ENCODE measurements around the gene YDJC. TPM values are rescaled to one million over a fixed set of nuclear protein-coding genes. Genes with fewer than 3 reads are reported as not detected.

YDJC gene
- total and polyA plus RNA-seq, 9 of the 15 experiments (the other 6 are each of a cell fraction or from before 2014, with no cell fraction given) = 13.5 to 871 (median 164) TPM

GRCh38 chr22:21587803-21588611, 41.8 kb downstream of the YDJC start (continued):
- no peak for TF ChIP-seq IFI16 (CRISPR knock-in tag; IDR thresholded peaks at IDR 0.05)
- TF ChIP-seq ZNF395 (CRISPR knock-in tag; IDR thresholded peaks at IDR 0.05) = peak; percentile 84
- TF ChIP-seq TCF7L2 (IDR thresholded peaks at IDR 0.05; ENCODE audit: low read depth, low read length) = no peak
- no peak for TF ChIP-seq PCBP1 (IDR thresholded peaks at IDR 0.05; ENCODE audit: low read depth, low read length, poor library complexity, severe bottlenecking)
- TF ChIP-seq HNRNPL (IDR thresholded peaks at IDR 0.05; ENCODE audit: low read depth, low read length) = no peak
- no peak for TF ChIP-seq PURB (CRISPR knock-in tag; IDR thresholded peaks at IDR 0.05; ENCODE audit: low read depth)
- no peak for TF ChIP-seq TCF7 (IDR thresholded peaks at IDR 0.05; ENCODE audit: borderline replicate concordance)
- TF ChIP-seq TOE1 (IDR thresholded peaks at IDR 0.05; ENCODE audit: borderline replicate concordance) = no peak
- no peak for TF ChIP-seq TOE1 (CRISPR knock-in tag; IDR thresholded peaks at IDR 0.05; ENCODE audit: borderline replicate concordance, low read depth)
- TF ChIP-seq, protein P1, sequence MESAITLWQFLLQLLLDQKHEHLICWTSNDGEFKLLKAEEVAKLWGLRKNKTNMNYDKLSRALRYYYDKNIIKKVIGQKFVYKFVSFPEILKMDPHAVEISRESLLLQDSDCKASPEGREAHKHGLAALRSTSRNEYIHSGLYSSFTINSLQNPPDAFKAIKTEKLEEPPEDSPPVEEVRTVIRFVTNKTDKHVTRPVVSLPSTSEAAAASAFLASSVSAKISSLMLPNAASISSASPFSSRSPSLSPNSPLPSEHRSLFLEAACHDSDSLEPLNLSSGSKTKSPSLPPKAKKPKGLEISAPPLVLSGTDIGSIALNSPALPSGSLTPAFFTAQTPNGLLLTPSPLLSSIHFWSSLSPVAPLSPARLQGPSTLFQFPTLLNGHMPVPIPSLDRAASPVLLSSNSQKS (CRISPR knock-in tag; IDR thresholded peaks at IDR 0.05) = 0 out of 2 replicates have a peak, but pooled peaks have one; percentile 57
- TF ChIP-seq ZZZ3 (IDR thresholded peaks at IDR 0.05) = no peak

All from K562 (cell line).